H9 (cell line): Measurements from ENCODE around the gene ST6GALNAC5. TPM values are rescaled to one million over a fixed set of nuclear protein-coding genes. Genes with fewer than 3 reads are reported as not detected.

Experiments
- DNase-seq: peaks from one replicate; pipeline ENCODE4 v3.0.0-alpha.2; 2017
- H2AFZ ChIP-seq: one replicate; pipeline ENCODE4 v1.6.1; 2013; ENCODE audit warnings: mild to moderate bottlenecking, low read length, control low read depth, moderate library complexity
- H2AK5ac ChIP-seq: 2 replicates; pipeline ENCODE4 v1.6.1; 2013; ENCODE audit warnings: low read length, control low read depth, mixed read lengths; ENCODE audit not compliant: insufficient read length
- H2BK120ac ChIP-seq: one replicate; pipeline ENCODE4 v1.6.1; 2013; ENCODE audit warnings: low read depth, mild to moderate bottlenecking, low read length, control low read depth, inconsistent platforms; ENCODE audit not compliant: poor library complexity, severe bottlenecking
- H2BK12ac ChIP-seq: 2 replicates; pipeline ENCODE4 v1.6.1; 2013; ENCODE audit warnings: low read length, control low read depth, mixed read lengths, low read depth; ENCODE audit not compliant: insufficient read length
- H2BK15ac ChIP-seq: 2 replicates; pipeline ENCODE4 v1.6.1; 2013; ENCODE audit warnings: low read depth, low read length, control low read depth
- H2BK20ac ChIP-seq: one replicate; pipeline ENCODE4 v1.6.1; 2013; ENCODE audit warnings: low read depth, mild to moderate bottlenecking, low read length, control low read depth, inconsistent platforms; ENCODE audit not compliant: poor library complexity, severe bottlenecking
- H2BK5ac ChIP-seq: 2 replicates; pipeline ENCODE4 v1.6.1; 2013; ENCODE audit warnings: low read length, control low read depth, mixed read lengths; ENCODE audit not compliant: insufficient read length
- H3K14ac ChIP-seq: 2 replicates; pipeline ENCODE4 v1.6.1; 2013; ENCODE audit warnings: low read length, control low read depth; ENCODE audit not compliant: insufficient read depth
- H3K18ac ChIP-seq: 2 replicates; pipeline ENCODE4 v1.6.1; 2013; ENCODE audit warnings: low read depth, mild to moderate bottlenecking, mixed read lengths, low read length, control low read depth; ENCODE audit not compliant: insufficient read length
- H3K23ac ChIP-seq: 2 replicates; pipeline ENCODE4 v1.6.1; 2013; ENCODE audit warnings: low read length, control low read depth, mixed read lengths, low read depth; ENCODE audit not compliant: insufficient read length
- H3K23me2 ChIP-seq: 2 replicates; pipeline ENCODE4 v1.6.1; 2013; ENCODE audit warnings: low read depth, mild to moderate bottlenecking, mixed read lengths, low read length, control low read depth; ENCODE audit not compliant: insufficient read length, poor library complexity, severe bottlenecking
- H3K27ac ChIP-seq: 2 replicates; pipeline ENCODE4 v1.5.1; 2013; ENCODE audit warnings: low read length, control low read depth, mixed read lengths, low read depth; ENCODE audit not compliant: insufficient read length
- H3K27me3 ChIP-seq: 2 replicates; pipeline ENCODE4 v1.6.1; 2013; ENCODE audit warnings: low read length, control low read depth, inconsistent platforms; ENCODE audit not compliant: insufficient read depth
- H3K4ac ChIP-seq: 2 replicates; pipeline ENCODE4 v1.6.1; 2013; ENCODE audit warnings: low read depth, mild to moderate bottlenecking, control low read depth, inconsistent platforms, low read length, moderate library complexity
- H3K4me1 ChIP-seq: 2 replicates; pipeline ENCODE4 v1.6.1; 2013; ENCODE audit warnings: low read length, control low read depth, inconsistent platforms; ENCODE audit not compliant: insufficient read depth
- H3K4me2 ChIP-seq: 2 replicates; pipeline ENCODE4 v1.6.1; 2013; ENCODE audit warnings: low read length, control low read depth, mixed read lengths; ENCODE audit not compliant: insufficient read length, insufficient read depth
- H3K56ac ChIP-seq: 2 replicates; pipeline ENCODE4 v1.6.1; 2013; ENCODE audit warnings: low read depth, mild to moderate bottlenecking, mixed read lengths, low read length, control low read depth; ENCODE audit not compliant: insufficient read length
- H3K79me1 ChIP-seq: 2 replicates; pipeline ENCODE4 v1.6.1; 2013; ENCODE audit warnings: low read depth, mild to moderate bottlenecking, moderate library complexity, low read length, control low read depth, inconsistent platforms; ENCODE audit not compliant: insufficient read depth, poor library complexity, severe bottlenecking
- H3K79me2 ChIP-seq: 2 replicates; pipeline ENCODE4 v1.6.1; 2013; ENCODE audit warnings: low read length, control low read depth, inconsistent platforms; ENCODE audit not compliant: insufficient read depth
- H3K9ac ChIP-seq: 2 replicates; pipeline ENCODE4 v1.6.1; 2013; ENCODE audit warnings: low read length, control low read depth, mixed read lengths; ENCODE audit not compliant: insufficient read length; ENCODE audit errors: extremely low read depth
- H3K9me3 ChIP-seq: one replicate; pipeline ENCODE4 v1.6.1; 2013; ENCODE audit warnings: low read depth, low read length, inconsistent platforms; ENCODE audit not compliant: control insufficient read depth
- H3T11ph ChIP-seq: one replicate; pipeline ENCODE4 v1.6.1; 2013; ENCODE audit warnings: mild to moderate bottlenecking, low read length, control low read depth, inconsistent platforms
- H4K20me1 ChIP-seq: one replicate; pipeline ENCODE4 v1.6.1; 2013; ENCODE audit not compliant: control insufficient read depth, insufficient read length, insufficient read depth
- H4K5ac ChIP-seq: 2 replicates; pipeline ENCODE4 v1.6.1; 2013; ENCODE audit warnings: low read depth, mild to moderate bottlenecking, mixed read lengths, low read length, control low read depth; ENCODE audit not compliant: insufficient read length
- H4K8ac ChIP-seq: replicated peaks from 2 replicates; pipeline ENCODE4 v1.6.1; 2013; ENCODE audit warnings: low read length, control low read depth, mixed read lengths, low read depth; ENCODE audit not compliant: insufficient read length
- H4K91ac ChIP-seq: 2 replicates; pipeline ENCODE4 v1.6.1; 2013; ENCODE audit warnings: low read depth, mild to moderate bottlenecking, moderate library complexity, mixed read lengths, low read length, control low read depth; ENCODE audit not compliant: insufficient read length
- H3K27ac Mint-ChIP-seq, 3 experiments: 2 replicates in 2 of 3; 3 replicates in 1 of 3; pipeline ENCODE4 v1.8.0; 2020 to 2021; ENCODE audit warnings: mixed read lengths in 3 of 3, mild to moderate bottlenecking in 1 of 3, moderate library complexity in 1 of 3
- H3K27me3 Mint-ChIP-seq: 2 replicates; pipeline ENCODE4 v1.8.0; 2021; ENCODE audit warnings: low read depth, mild to moderate bottlenecking, moderate library complexity, mixed read lengths
- H3K36me3 Mint-ChIP-seq, 3 experiments: 2 replicates in 2 of 3; 3 replicates in 1 of 3; pipeline ENCODE4 v1.8.0; 2020 to 2021; ENCODE audit warnings: low read depth in 3 of 3, mixed read lengths in 3 of 3; ENCODE audit not compliant: insufficient read depth in 1 of 3
- H3K4me1 Mint-ChIP-seq, 2 experiments: 2 replicates each; pipeline ENCODE4 v1.8.0; 2020; ENCODE audit warnings: mixed read lengths in 2 of 2
- H3K4me3 Mint-ChIP-seq, 2 experiments: 2 replicates in 1 of 2; 3 replicates in 1 of 2; pipeline ENCODE4 v1.8.0; 2020 to 2021; ENCODE audit warnings: mild to moderate bottlenecking in 2 of 2, mixed read lengths in 2 of 2, moderate library complexity in 1 of 2
- H3K9me3 Mint-ChIP-seq, 2 experiments: 2 replicates in 1 of 2; 3 replicates in 1 of 2; pipeline ENCODE4 v1.8.0; 2020; ENCODE audit warnings: mild to moderate bottlenecking in 2 of 2, mixed read lengths in 2 of 2, moderate library complexity in 1 of 2
- WGBS: extraction: QIAGEN DNeasy Blood & Tissue Kit; methylation state at CpG from one replicate; pipeline ENCODE4 v1.1.7; 2013; ENCODE audit warnings: missing lambda C conversion rate, low lambda C conversion rate, mixed read lengths; ENCODE audit not compliant: insufficient read length; ENCODE audit errors: extremely low coverage; 5-methylcytosine and 5-hydroxymethylcytosine counted together
- total RNA-seq: library from RNA; stranded (reverse); gene quantifications from 2 replicates; pipeline ENCODE4 v1.2.1, GENCODE V29; 2021
- TF ChIP-seq, protein P1 (sequence below): fragments of 200-600 bp; sonication (generic); conservative IDR thresholded peaks from 3 replicates; pipeline ENCODE4 v1.8.0; 2021; ENCODE audit warnings: antibody characterized with exemption, mild to moderate bottlenecking

The ST6GALNAC5 gene
- total RNA-seq, 1 experiment from 2014 or later, result 3.3 TPM

DNA sequence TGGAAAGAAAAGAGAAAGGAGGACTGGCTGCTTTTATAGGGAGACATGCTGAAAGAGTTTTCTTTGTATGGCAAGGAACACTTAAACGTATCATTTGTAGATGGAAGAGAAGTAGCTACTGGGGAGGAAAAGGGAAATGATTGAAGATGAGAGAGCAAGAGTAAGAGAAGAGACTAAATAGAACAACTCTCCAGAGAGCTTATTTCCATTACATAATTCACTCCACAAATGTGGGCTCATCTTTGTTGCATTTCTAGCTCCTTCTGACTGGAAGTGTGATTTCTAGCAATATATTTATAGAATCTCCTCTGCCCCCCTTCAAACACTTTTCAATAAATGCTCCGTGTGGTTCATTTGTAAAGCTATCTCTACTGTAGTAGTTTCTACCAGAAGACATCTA is 71.0 kb downstream of the ST6GALNAC5 start:
- Histone ChIP-seq H2BK20ac (no peak overlapping the region), H3K4me1 (peaks cover 8% of the 10 kb centered on the region), H3K4me2 (no peak overlapping the region), H2AFZ (no peak overlapping the region), H3K9me3 (no peaks in the 10 kb centered on the region), H3K56ac (no peak overlapping the region), H2BK12ac (no peak overlapping the region), H3K23me2 (no peaks in the 10 kb centered on the region), H3K18ac (no peak overlapping the region), H3K23ac (no peak overlapping the region), H3K79me2 (no peaks in the 10 kb centered on the region), H2BK5ac (no peak overlapping the region), H3K14ac (no peak overlapping the region), H2BK120ac (no peak overlapping the region), H3K27me3 (no peaks in the 10 kb centered on the region), H3K9ac (no peak overlapping the region), H3K4ac (no peak overlapping the region), H3K79me1 (no peaks in the 10 kb centered on the region), H4K91ac (no peak overlapping the region), H2AK5ac (no peak overlapping the region), H4K5ac (no peak overlapping the region), H4K8ac (no peak overlapping the region), H3K27ac (no peak overlapping the region), H4K20me1 (no peaks in the 10 kb centered on the region), H3T11ph (no peak overlapping the region), H2BK15ac (no peak overlapping the region)
- H3K36me3 Mint-ChIP-seq, result no peaks in the 10 kb centered on the region
- no peak overlapping the region for H3K4me3 Mint-ChIP-seq
- H3K9me3 Mint-ChIP-seq, result no peaks in the 10 kb centered on the region
- TF ChIP-seq, protein P1, sequence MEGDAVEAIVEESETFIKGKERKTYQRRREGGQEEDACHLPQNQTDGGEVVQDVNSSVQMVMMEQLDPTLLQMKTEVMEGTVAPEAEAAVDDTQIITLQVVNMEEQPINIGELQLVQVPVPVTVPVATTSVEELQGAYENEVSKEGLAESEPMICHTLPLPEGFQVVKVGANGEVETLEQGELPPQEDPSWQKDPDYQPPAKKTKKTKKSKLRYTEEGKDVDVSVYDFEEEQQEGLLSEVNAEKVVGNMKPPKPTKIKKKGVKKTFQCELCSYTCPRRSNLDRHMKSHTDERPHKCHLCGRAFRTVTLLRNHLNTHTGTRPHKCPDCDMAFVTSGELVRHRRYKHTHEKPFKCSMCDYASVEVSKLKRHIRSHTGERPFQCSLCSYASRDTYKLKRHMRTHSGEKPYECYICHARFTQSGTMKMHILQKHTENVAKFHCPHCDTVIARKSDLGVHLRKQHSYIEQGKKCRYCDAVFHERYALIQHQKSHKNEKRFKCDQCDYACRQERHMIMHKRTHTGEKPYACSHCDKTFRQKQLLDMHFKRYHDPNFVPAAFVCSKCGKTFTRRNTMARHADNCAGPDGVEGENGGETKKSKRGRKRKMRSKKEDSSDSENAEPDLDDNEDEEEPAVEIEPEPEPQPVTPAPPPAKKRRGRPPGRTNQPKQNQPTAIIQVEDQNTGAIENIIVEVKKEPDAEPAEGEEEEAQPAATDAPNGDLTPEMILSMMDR, result no peak
- no peaks in the 10 kb centered on the region for H3K27me3 Mint-ChIP-seq
- no peak overlapping the region for H3K27ac Mint-ChIP-seq
- peaks cover 17% of the 10 kb centered on the region in 2 experiments for H3K4me1 Mint-ChIP-seq
- no CpG with 5 or more reads among the region's 2 CpGs for WGBS
- DNase-seq, result no peak
